GM10847 (cell line): ENCODE results near the gene OR10AG1.

Experiments used
- POLR2A ChIP-seq: IDR thresholded peaks from 2 replicates; pipeline ENCODE4 v1.6.1; 2011; ENCODE audit not compliant: insufficient read length; ENCODE audit errors: extremely low read depth

Gene OR10AG1

DNA sequence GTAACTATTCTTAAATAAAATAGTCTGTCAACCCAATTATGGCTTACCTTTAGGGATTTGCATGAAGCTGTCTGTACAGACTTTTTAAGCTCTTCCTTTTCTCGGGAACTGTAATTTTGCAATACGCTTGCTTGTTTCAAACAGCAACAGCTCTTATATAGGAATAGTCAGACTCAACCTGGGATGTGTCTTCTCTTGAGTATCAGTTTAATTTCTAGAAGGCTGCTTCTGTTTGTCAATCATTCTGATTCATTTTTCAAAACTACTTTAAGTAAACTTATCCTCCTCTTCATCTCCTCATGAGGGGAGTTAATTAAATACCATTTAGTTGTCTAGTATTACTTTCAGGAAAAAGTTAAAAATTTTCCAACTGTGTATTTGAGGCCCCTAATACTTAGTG lies at the start of gene OR10AG1:
TSS of gene OR10AG1 (minus strand) at position 101 of the 400 bp plus-strand sequence. CDS start at position 63, 38 bp downstream.
- no peak for TF ChIP-seq POLR2A

GRCh38 chr11:56013805-56014204 lies 44.1 kb upstream of the OR10AG1 start:
- TF ChIP-seq POLR2A, result no peak

- TF ChIP-seq POLR2A, result no peak
These were observed 41.0 kb upstream of the OR10AG1 start for GRCh38 chr11:56010716-56011115.

- no peak for TF ChIP-seq POLR2A
These were observed 24.8 kb upstream of the OR10AG1 start, which contains the start of gene OR5F1 for GRCh38 chr11:55994525-55994924. TSS of gene OR5F1 (minus strand) at chr11:55994625. CDS start at chr11:55994625, 0 bp downstream.

- TF ChIP-seq POLR2A, result no peak
These were observed 1.2 kb upstream of the OR10AG1 start for GRCh38 chr11:55970935-55971334.

- TF ChIP-seq POLR2A, result no peak
These were observed 1.8 kb downstream of the OR10AG1 start for GRCh38 chr11:55967914-55968313.

DNA sequence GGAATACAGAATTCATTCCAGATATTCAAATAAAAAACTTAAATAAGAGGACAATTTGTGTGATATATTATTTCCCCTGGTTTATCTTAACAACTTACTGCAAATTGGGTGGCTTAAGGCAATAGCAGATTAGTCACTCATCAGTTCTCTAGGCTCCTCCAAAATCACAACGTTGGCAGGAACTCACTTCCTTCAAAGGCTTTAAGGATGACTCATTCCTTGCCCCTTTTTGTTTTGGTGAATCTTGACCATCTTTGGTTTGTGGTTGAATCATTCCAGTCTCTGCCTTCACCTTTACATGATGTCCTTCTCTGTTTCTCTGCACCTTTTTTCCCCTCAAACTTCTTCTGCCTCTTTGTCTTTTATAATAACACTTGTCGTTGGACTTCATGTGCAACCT lies 3.4 kb downstream of the OR10AG1 start:
- TF ChIP-seq POLR2A, result no peak

GRCh38 chr11:55956521-55956920 lies 13.2 kb downstream of the OR10AG1 start:
- no peak for TF ChIP-seq POLR2A

GRCh38 chr11:55949330-55949729 lies 20.4 kb downstream of the OR10AG1 start:
- no peak for TF ChIP-seq POLR2A

DNA sequence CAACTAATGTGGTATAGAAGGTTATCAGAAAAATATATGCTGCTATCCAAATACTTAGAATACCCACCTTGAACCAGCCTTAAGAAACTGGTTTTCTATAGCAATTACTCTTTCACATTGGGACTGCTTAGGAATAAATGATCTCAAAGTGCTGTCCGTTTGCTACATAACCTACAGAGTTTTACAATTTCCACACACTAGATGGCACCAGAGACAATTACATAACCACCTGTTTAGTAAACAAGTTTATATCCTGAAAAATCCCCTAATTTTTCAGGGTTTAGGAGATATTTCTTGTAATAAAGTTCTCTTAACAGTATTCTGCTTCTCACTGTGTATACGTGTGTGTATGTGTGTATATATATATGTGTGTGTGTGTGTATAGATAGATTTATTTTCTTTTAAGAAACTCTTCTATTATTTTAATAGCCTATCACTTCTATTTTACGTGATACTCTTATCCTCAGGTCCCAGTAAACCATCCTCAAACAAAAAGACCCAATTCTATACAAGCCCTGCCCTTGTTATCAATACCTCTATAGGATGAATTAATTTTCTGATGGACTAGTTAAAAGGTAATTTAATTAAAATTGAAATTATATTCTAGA lies 26.9 kb downstream of the OR10AG1 start:
- no peak for TF ChIP-seq POLR2A

DNA sequence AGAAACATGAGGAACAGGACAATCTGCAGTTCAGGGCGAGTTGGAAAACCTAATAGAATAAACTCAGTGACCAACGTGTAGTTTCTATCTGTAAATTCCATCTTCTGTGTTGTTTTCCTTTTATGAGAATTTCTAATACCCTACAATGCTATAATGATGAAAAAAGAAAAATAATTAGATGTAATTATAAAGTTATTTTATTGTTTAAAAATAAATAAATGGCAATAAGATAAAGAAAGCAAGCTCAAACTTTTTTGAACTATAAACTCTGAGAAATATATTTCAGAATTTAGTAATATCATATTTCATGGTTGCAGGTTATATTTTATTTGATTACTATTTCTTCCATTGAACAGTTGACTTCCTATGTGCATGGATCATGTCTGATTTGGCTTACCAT lies 33.4 kb downstream of the OR10AG1 start, which contains the start of gene OR5I1:
TSS of gene OR5I1 (minus strand) at position 101 of the 400 bp plus-strand sequence. CDS start at position 101, 0 bp downstream.
- TF ChIP-seq POLR2A, result no peak

DNA sequence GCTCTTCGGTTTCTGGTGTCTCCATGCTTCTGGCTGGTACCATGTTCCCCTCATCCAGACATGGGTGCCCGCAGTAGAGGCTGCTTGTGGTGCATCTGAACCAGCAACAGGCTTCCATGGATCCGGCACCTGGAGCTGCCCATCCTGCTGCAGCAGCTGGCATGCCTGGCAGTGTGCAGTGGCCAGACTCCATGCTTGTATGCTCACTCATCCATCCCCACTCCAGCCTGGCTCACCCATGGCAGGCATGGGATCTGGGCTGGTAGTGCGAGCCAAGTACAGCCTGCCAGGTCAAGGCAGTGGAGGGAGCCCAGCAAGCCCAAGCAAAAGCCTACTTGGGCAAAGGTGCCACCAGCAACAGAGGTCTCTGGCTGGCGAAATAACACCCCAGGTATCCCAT lies 49.2 kb downstream of the OR10AG1 start:
- no peak for TF ChIP-seq POLR2A
